Left ventricle myocardium inferior (tissue), 1 donor: Measurements from ENCODE around the gene VASH1. TPM values are rescaled to one million over a fixed set of nuclear protein-coding genes. Genes with fewer than 3 reads are reported as not detected.
"Not testable (repeated sequence)": the region's sequence is repeated elsewhere in the genome, so short reads cannot be mapped to it uniquely, and the experiment has no call there.

ENCODE experiments used
- DNase-seq: peaks from one replicate; pipeline ENCODE4 v3.0.0-alpha.2; 2020
- H3K27ac ChIP-seq: fragments of 200-600 bp; replicated peaks from 2 replicates; pipeline ENCODE4 v1.8.0; 2021
- H3K27me3 ChIP-seq: fragments of 200-600 bp; 2 replicates; pipeline ENCODE4 v1.8.0; 2021; ENCODE audit warnings: low read depth
- H3K36me3 ChIP-seq: fragments of 200-600 bp; 2 replicates; pipeline ENCODE4 v1.8.0; 2021
- H3K4me1 ChIP-seq: fragments of 200-600 bp; 2 replicates; pipeline ENCODE4 v1.8.0; 2021
- H3K4me3 ChIP-seq: fragments of 200-600 bp; 2 replicates; pipeline ENCODE4 v1.8.0; 2021; ENCODE audit warnings: mild to moderate bottlenecking, moderate library complexity
- H3K9me3 ChIP-seq: fragments of 200-600 bp; replicated peaks from 2 replicates; pipeline ENCODE4 v1.8.0; 2021
- CTCF ChIP-seq: fragments of 200-600 bp; IDR thresholded peaks from 2 replicates; pipeline ENCODE4 v1.8.0; 2021; ENCODE audit warnings: antibody characterized with exemption, mild to moderate bottlenecking, borderline replicate concordance
- intact Hi-C: fragments of 100-400 bp; cut with micrococcal nuclease; formaldehyde crosslinking; loops from one replicate; pipeline ENCODE4 v1.11.0; 2022
- total RNA-seq: library from RNA; stranded (reverse); fragmentation: NEBNext Ultra II Directional; extraction: Animal tissue kit (Norgen Biotek cat#: 25700); gene quantifications from one replicate; pipeline ENCODE4 v1.2.1, GENCODE V29; 2021
- donor health status: DM: no; HTN: yes; CAD: no; lungs with severe emphysema.

Gene VASH1
- total RNA-seq, 1 donor from 2014 or later: 12.4 TPM

GRCh38 chr14:76729953-76730505 lies 31.2 kb upstream of the VASH1 start:
- Histone ChIP-seq H3K36me3 (no peaks in the 10 kb centered on the region), H3K27ac (peak overlapping the region; percentile 51), H3K4me1 (peaks cover 34% of the 10 kb centered on the region), H3K4me3 (no peak overlapping the region), H3K9me3 (no peaks in the 10 kb centered on the region), H3K27me3 (no peaks in the 10 kb centered on the region)
- no peak for DNase-seq
- intact Hi-C loops: no loop called here
- TF ChIP-seq CTCF: no peak

GRCh38 chr14:76734501-76734900 lies 26.8 kb upstream of the VASH1 start:
- H3K27ac ChIP-seq, DNase-seq, H3K4me3 ChIP-seq, intact Hi-C loops, H3K27me3 ChIP-seq, H3K36me3 ChIP-seq: not testable (repeated sequence)
- Histone ChIP-seq H3K4me1 (peaks cover 10% of the 10 kb centered on the region), H3K9me3 (peaks cover 40% of the 10 kb centered on the region)

- H3K4me3 ChIP-seq: no peak overlapping the region
- no peak overlapping the region for H3K27ac ChIP-seq
- peaks cover 60% of the 10 kb centered on the region for H3K9me3 ChIP-seq
- peaks cover 3% of the 10 kb centered on the region for H3K36me3 ChIP-seq
- intact Hi-C loops: no loop called here
- no peaks in the 10 kb centered on the region for H3K27me3 ChIP-seq
- no peak for TF ChIP-seq CTCF
- DNase-seq: no peak
- H3K4me1 ChIP-seq: no peaks in the 10 kb centered on the region
These were observed 24.8 kb upstream of the VASH1 start for GRCh38 chr14:76736514-76736913.

GRCh38 chr14:76741074-76741473 lies 20.2 kb upstream of the VASH1 start:
- peaks cover 63% of the 10 kb centered on the region for H3K9me3 ChIP-seq
- no peaks in the 10 kb centered on the region for H3K4me1 ChIP-seq
- peaks cover 10% of the 10 kb centered on the region for H3K36me3 ChIP-seq
- intact Hi-C loops: no loop called here
- no peak overlapping the region for H3K4me3 ChIP-seq
- no peaks in the 10 kb centered on the region for H3K27me3 ChIP-seq
- DNase-seq: no peak
- H3K27ac ChIP-seq: no peak overlapping the region
- no peak for TF ChIP-seq CTCF

- H3K27me3 ChIP-seq: no peaks in the 10 kb centered on the region
- intact Hi-C loops: no loop called here
- H3K4me1 ChIP-seq: no peaks in the 10 kb centered on the region
- peaks cover 10% of the 10 kb centered on the region for H3K36me3 ChIP-seq
- no peak overlapping the region for H3K27ac ChIP-seq
- peaks cover 54% of the 10 kb centered on the region for H3K9me3 ChIP-seq
- H3K4me3 ChIP-seq: no peak overlapping the region
- TF ChIP-seq CTCF: no peak
- no peak for DNase-seq
These were observed 19.1 kb upstream of the VASH1 start for GRCh38 chr14:76742185-76742584.

GRCh38 chr14:76742966-76743365 lies 18.3 kb upstream of the VASH1 start:
- Histone ChIP-seq H3K4me1 (no peaks in the 10 kb centered on the region), H3K27ac (no peak overlapping the region), H3K36me3 (peaks cover 10% of the 10 kb centered on the region), H3K4me3 (no peak overlapping the region), H3K9me3 (peaks cover 47% of the 10 kb centered on the region), H3K27me3 (no peaks in the 10 kb centered on the region)
- intact Hi-C loops: no loop called here
- no peak for TF ChIP-seq CTCF
- DNase-seq: no peak
